HepG2 (cell line): ENCODE measurements around the gene KIAA0232. TPM values are rescaled to one million over a fixed set of nuclear protein-coding genes. Genes with fewer than 3 reads are reported as not detected.

Source experiments
- CBFB ChIP-seq: sonication (generic); formaldehyde crosslinking; IDR thresholded peaks from 2 replicates; pipeline ENCODE4 v1.4.0; 2020; ENCODE audit warnings: missing genetic modification reagents
- ELF3 ChIP-seq: IDR thresholded peaks from 2 replicates; pipeline ENCODE4 v1.6.1; 2016; ENCODE audit warnings: missing genetic modification reagents, missing compliant biosample characterization
- HOXA5 ChIP-seq: sonication (generic); formaldehyde crosslinking; IDR thresholded peaks from 2 replicates; pipeline ENCODE4 v1.4.0; 2020; ENCODE audit warnings: missing genetic modification reagents
- MYC ChIP-seq: sonication (generic); formaldehyde crosslinking; IDR thresholded peaks from 2 replicates; pipeline ENCODE4 v1.9.0; 2021; ENCODE audit warnings: missing genetic modification reagents, borderline replicate concordance
- NFATC3 ChIP-seq: sonication (generic); formaldehyde crosslinking; IDR thresholded peaks from 2 replicates; pipeline ENCODE4 v1.5.1; 2020; ENCODE audit warnings: mild to moderate bottlenecking, missing genetic modification reagents
- NFKB2 ChIP-seq: sonication (generic); formaldehyde crosslinking; IDR thresholded peaks from 2 replicates; pipeline ENCODE4 v1.4.0; 2020; ENCODE audit warnings: missing genetic modification reagents, borderline replicate concordance
- NR2F2 ChIP-seq: IDR thresholded peaks from 2 replicates; pipeline ENCODE4 v1.6.1; 2012; ENCODE audit warnings: low read depth, inconsistent platforms, borderline replicate concordance
- SMYD3 ChIP-seq: sonication (generic); formaldehyde crosslinking; IDR thresholded peaks from 2 replicates; pipeline ENCODE4 v1.8.1; 2023; ENCODE audit warnings: mild to moderate bottlenecking, missing genetic modification reagents
- SOX5 ChIP-seq: IDR thresholded peaks from 2 replicates; pipeline ENCODE4 v1.6.1; 2016; ENCODE audit warnings: borderline replicate concordance
- ZBTB38 ChIP-seq: sonication (generic); formaldehyde crosslinking; IDR thresholded peaks from 2 replicates; pipeline ENCODE4 v1.5.1; 2020; ENCODE audit warnings: mild to moderate bottlenecking, missing genetic modification reagents
- ZFP36 ChIP-seq: fragments of 150-350 bp; IDR thresholded peaks from 2 replicates; pipeline ENCODE4 v1.6.1; 2018; ENCODE audit warnings: borderline replicate concordance, low read length, low read depth; ENCODE audit not compliant: partially characterized antibody
- ZNF138 ChIP-seq: sonication (generic); formaldehyde crosslinking; IDR thresholded peaks from 2 replicates; pipeline ENCODE4 v1.5.0; 2020; ENCODE audit warnings: mild to moderate bottlenecking, low read depth, missing genetic modification reagents
- ZNF232 ChIP-seq: sonication (generic); formaldehyde crosslinking; IDR thresholded peaks from 2 replicates; pipeline ENCODE4 v1.4.0; 2020; ENCODE audit warnings: missing genetic modification reagents, borderline replicate concordance
- ZNF629 ChIP-seq: sonication (generic); formaldehyde crosslinking; conservative IDR thresholded peaks from 2 replicates; pipeline ENCODE4 v1.5.0; 2020; ENCODE audit warnings: missing genetic modification reagents
- ZNF75D ChIP-seq: sonication (generic); formaldehyde crosslinking; IDR thresholded peaks from 2 replicates; pipeline ENCODE4 v1.8.1; 2023; ENCODE audit warnings: missing genetic modification reagents, mild to moderate bottlenecking, borderline replicate concordance
- ZNF788 ChIP-seq: sonication (generic); formaldehyde crosslinking; IDR thresholded peaks from 2 replicates; pipeline ENCODE4 v1.5.0; 2020; ENCODE audit warnings: mild to moderate bottlenecking, missing genetic modification reagents, borderline replicate concordance
- ZNF879 ChIP-seq: sonication (generic); formaldehyde crosslinking; IDR thresholded peaks from 2 replicates; pipeline ENCODE4 v1.8.1; 2023; ENCODE audit warnings: missing genetic modification reagents
- ZNF891 ChIP-seq: sonication (generic); formaldehyde crosslinking; IDR thresholded peaks from 2 replicates; pipeline ENCODE4 v1.5.0; 2020; ENCODE audit warnings: mild to moderate bottlenecking, missing genetic modification reagents
- ZSCAN21 ChIP-seq: sonication (generic); formaldehyde crosslinking; IDR thresholded peaks from 2 replicates; pipeline ENCODE4 v1.8.0; 2022; ENCODE audit warnings: mild to moderate bottlenecking, missing genetic modification reagents, moderate library complexity, borderline replicate concordance
- polyA plus RNA-seq, 8 experiments: library from polyadenylated mRNA; depleted of rRNA in 3 of 8; stranded (reverse) in 7 of 8; unstranded in 1 of 8; fragments of >200 nt; fragmentation: Illumina TruSeq in 4 of 8; extraction: Trizol in 4 of 8; gene quantifications; 2 replicates each; pipeline versions ENCODE4 v1.2.1 to v1.2.3, GENCODE V29; 2011 to 2016; ENCODE audit warnings: low read depth in 4 of 8, missing spikeins in 1 of 8, mixed read lengths in 1 of 8; ENCODE audit not compliant: insufficient read depth in 1 of 8
- total RNA-seq, 5 experiments: library from RNA; depleted of rRNA; stranded (reverse); fragments of >200 nt; fragmentation: Illumina TruSeq; extraction: Trizol; gene quantifications; 2 replicates each; pipeline ENCODE4 v1.2.3, GENCODE V29; 2016; ENCODE audit warnings: low read depth in 1 of 5
- TF ChIP-seq, protein P1 (sequence below): sonication (generic); formaldehyde crosslinking; IDR thresholded peaks from 2 replicates; pipeline ENCODE4 v1.4.0; 2020; ENCODE audit warnings: low read depth, missing genetic modification reagents
- TF ChIP-seq, protein P2 (sequence below): sonication (generic); formaldehyde crosslinking; IDR thresholded peaks from 2 replicates; pipeline ENCODE4 v1.4.0; 2020; ENCODE audit warnings: mild to moderate bottlenecking, missing genetic modification reagents
- TF ChIP-seq, protein P3 (sequence below): IDR thresholded peaks from 2 replicates; pipeline ENCODE4 v1.6.1; 2012; ENCODE audit warnings: inconsistent platforms

KIAA0232 gene
- total and polyA plus RNA-seq, 2 of the 13 experiments (the other 11 are each of a cell fraction or from before 2014, with no cell fraction given) = 7.8 to 17.1 TPM

DNA sequence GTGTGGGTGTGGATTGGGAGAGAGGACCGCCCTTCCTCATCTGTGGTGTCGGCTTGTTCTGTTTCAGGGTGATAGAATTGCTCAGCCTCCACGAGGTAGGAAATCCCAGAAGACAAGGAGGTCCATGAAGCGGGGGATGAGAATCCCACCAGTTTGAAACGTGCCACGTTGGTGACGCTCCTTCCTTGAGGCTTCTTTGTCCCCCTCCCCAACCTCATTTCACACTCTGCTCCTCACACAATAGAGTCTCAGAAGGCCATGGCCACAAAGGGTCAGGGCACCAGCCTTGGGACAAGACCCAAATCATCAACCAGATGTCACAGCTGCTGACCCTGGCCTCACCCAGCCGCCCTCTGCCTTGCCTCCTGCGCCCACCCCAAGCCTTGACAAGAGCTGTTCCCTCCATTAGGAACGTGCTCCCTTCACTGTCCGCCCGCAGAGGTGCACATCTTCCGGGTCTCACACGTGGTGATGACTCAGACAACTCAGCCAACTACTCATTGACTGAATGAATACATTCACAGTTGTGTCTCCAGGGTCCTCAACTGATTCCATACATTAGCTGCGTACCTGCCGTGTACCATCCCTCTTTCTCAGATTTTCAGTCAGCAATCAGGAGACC, 48.3 kb upstream of the KIAA0232 start (continued):
- TF ChIP-seq, protein P1, sequence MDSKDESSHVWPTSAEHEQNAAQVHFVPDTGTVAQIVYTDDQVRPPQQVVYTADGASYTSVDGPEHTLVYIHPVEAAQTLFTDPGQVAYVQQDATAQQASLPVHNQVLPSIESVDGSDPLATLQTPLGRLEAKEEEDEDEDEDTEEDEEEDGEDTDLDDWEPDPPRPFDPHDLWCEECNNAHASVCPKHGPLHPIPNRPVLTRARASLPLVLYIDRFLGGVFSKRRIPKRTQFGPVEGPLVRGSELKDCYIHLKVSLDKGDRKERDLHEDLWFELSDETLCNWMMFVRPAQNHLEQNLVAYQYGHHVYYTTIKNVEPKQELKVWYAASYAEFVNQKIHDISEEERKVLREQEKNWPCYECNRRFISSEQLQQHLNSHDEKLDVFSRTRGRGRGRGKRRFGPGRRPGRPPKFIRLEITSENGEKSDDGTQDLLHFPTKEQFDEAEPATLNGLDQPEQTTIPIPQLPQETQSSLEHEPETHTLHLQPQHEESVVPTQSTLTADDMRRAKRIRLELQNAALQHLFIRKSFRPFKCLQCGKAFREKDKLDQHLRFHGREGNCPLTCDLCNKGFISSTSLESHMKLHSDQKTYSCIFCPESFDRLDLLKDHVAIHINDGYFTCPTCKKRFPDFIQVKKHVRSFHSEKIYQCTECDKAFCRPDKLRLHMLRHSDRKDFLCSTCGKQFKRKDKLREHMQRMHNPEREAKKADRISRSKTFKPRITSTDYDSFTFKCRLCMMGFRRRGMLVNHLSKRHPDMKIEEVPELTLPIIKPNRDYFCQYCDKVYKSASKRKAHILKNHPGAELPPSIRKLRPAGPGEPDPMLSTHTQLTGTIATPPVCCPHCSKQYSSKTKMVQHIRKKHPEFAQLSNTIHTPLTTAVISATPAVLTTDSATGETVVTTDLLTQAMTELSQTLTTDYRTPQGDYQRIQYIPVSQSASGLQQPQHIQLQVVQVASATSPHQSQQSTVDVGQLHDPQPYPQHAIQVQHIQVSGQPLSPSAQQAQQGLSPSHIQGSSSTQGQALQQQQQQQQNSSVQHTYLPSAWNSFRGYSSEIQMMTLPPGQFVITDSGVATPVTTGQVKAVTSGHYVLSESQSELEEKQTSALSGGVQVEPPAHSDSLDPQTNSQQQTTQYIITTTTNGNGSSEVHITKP (CRISPR knock-in tag) = no peak
- TF ChIP-seq NR2F2 = no peak
- TF ChIP-seq ZNF879 = peak; percentile 49; the same call in 1 of the 2 replicates
- no peak for TF ChIP-seq ZNF891 (CRISPR knock-in tag)
- no peak for TF ChIP-seq NFATC3 (CRISPR knock-in tag)
- 0 out of 2 replicates have a peak, but pooled peaks have one; percentile 39 for TF ChIP-seq ELF3
- TF ChIP-seq HOXA5 = no peak
- no peak for TF ChIP-seq ZNF232 (CRISPR knock-in tag)
- TF ChIP-seq MYC = peak; percentile 34; the same call in 1 of the 2 replicates
- no peak for TF ChIP-seq SMYD3 (CRISPR knock-in tag)
- TF ChIP-seq ZSCAN21 (CRISPR knock-in tag) = 0 out of 2 replicates have a peak, but pooled peaks have one; percentile 67
- TF ChIP-seq ZNF138 = peak; percentile 42; the same call in 1 of the 2 replicates
- peak; percentile 62; the same call in 1 of the 2 replicates for TF ChIP-seq NFKB2 (CRISPR knock-in tag)
- TF ChIP-seq ZNF629 (CRISPR knock-in tag) = no peak
- TF ChIP-seq, protein P2, sequence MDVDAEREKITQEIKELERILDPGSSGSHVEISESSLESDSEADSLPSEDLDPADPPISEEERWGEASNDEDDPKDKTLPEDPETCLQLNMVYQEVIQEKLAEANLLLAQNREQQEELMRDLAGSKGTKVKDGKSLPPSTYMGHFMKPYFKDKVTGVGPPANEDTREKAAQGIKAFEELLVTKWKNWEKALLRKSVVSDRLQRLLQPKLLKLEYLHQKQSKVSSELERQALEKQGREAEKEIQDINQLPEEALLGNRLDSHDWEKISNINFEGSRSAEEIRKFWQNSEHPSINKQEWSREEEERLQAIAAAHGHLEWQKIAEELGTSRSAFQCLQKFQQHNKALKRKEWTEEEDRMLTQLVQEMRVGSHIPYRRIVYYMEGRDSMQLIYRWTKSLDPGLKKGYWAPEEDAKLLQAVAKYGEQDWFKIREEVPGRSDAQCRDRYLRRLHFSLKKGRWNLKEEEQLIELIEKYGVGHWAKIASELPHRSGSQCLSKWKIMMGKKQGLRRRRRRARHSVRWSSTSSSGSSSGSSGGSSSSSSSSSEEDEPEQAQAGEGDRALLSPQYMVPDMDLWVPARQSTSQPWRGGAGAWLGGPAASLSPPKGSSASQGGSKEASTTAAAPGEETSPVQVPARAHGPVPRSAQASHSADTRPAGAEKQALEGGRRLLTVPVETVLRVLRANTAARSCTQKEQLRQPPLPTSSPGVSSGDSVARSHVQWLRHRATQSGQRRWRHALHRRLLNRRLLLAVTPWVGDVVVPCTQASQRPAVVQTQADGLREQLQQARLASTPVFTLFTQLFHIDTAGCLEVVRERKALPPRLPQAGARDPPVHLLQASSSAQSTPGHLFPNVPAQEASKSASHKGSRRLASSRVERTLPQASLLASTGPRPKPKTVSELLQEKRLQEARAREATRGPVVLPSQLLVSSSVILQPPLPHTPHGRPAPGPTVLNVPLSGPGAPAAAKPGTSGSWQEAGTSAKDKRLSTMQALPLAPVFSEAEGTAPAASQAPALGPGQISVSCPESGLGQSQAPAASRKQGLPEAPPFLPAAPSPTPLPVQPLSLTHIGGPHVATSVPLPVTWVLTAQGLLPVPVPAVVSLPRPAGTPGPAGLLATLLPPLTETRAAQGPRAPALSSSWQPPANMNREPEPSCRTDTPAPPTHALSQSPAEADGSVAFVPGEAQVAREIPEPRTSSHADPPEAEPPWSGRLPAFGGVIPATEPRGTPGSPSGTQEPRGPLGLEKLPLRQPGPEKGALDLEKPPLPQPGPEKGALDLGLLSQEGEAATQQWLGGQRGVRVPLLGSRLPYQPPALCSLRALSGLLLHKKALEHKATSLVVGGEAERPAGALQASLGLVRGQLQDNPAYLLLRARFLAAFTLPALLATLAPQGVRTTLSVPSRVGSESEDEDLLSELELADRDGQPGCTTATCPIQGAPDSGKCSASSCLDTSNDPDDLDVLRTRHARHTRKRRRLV (CRISPR knock-in tag) = no peak
- no peak for TF ChIP-seq ZNF788 (CRISPR knock-in tag)
- TF ChIP-seq, protein P3, sequence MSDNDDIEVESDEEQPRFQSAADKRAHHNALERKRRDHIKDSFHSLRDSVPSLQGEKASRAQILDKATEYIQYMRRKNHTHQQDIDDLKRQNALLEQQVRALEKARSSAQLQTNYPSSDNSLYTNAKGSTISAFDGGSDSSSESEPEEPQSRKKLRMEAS = peak; percentile 67
- no peak for TF ChIP-seq ZNF75D (CRISPR knock-in tag)
- TF ChIP-seq ZBTB38 (CRISPR knock-in tag) = peak; percentile 97
- TF ChIP-seq CBFB (CRISPR knock-in tag) = no peak
- TF ChIP-seq ZFP36 = no peak
- no peak for TF ChIP-seq SOX5
